ENCODE measurements around the gene TMEM260.
"Not testable (repeated sequence)": the region's sequence is repeated elsewhere in the genome, so short reads cannot be mapped to it uniquely, and the experiment has no call there.

TMEM260 gene

GRCh38 chr14:56647493-56647892 is 67.9 kb downstream of the TMEM260 start:
- Mint-ChIP-seq H3K9me3 (ENCODE audit: low read depth) (no peaks in the 10 kb centered on the region), H3K27ac (no peak overlapping the region), H3K4me1 (ENCODE audit: low read depth) (no peaks in the 10 kb centered on the region), H3K4me3 (no peak overlapping the region), H3K36me3 (peaks cover 13% of the 10 kb centered on the region), H3K27me3 (no peaks in the 10 kb centered on the region)

GRCh38 chr14:56648508-56649301 is 69.1 kb downstream of the TMEM260 start:
- Mint-ChIP-seq H3K4me1 (ENCODE audit: low read depth) (no peaks in the 10 kb centered on the region), H3K4me3 (no peak overlapping the region), H3K27ac (no peak overlapping the region), H3K27me3 (no peaks in the 10 kb centered on the region), H3K36me3 (peaks cover 13% of the 10 kb centered on the region), H3K9me3 (ENCODE audit: low read depth) (no peaks in the 10 kb centered on the region)

DNA sequence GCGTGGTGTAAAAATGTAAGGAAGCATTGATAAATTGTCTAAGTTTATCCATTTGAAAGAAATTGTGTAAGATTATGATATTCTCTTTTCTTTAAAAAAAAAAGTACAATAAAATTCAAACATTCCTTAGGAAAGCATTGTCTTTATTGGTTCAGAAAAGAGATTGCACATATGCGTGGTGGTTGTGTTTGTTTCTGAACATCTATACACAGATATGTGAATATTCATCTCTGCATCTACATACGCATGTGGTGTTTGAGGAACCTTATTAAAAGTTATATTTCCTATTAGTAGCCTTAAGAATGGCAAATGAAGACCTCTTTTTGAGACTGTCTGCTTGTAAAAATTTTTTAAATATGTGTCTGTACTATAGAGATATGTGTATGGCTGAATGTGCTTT is 69.8 kb downstream of the TMEM260 start:
- Mint-ChIP-seq H3K27ac (no peak overlapping the region), H3K9me3 (ENCODE audit: low read depth) (no peaks in the 10 kb centered on the region), H3K36me3 (peaks cover 13% of the 10 kb centered on the region), H3K4me1 (ENCODE audit: low read depth) (no peaks in the 10 kb centered on the region), H3K27me3 (no peaks in the 10 kb centered on the region), H3K4me3 (no peak overlapping the region)

DNA sequence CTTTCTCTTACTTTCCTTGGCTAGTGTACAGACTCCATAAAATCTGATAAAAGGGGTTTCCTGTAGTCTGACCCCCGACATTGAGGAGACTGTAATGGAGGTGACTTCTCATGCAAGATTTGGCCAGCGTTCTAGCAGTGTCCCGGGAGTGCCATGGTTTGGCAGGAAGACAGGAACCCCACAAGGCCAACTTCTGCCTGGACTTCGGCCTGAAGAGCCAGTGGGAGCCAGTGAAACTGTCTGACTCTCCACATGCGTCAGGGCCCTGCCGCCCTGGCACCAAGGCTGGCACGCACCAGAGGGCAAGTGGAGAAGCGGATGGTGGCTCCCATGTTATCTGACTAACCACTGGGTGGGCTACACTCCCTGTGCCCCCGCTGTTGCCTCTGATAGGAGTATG is 70.5 kb downstream of the TMEM260 start:
- no peak overlapping the region for H3K27ac Mint-ChIP-seq
- H3K27me3 Mint-ChIP-seq = no peaks in the 10 kb centered on the region
- no peaks in the 10 kb centered on the region for H3K9me3 Mint-ChIP-seq (ENCODE audit: low read depth)
- peaks cover 11% of the 10 kb centered on the region for H3K36me3 Mint-ChIP-seq
- H3K4me1 Mint-ChIP-seq (ENCODE audit: low read depth) = no peaks in the 10 kb centered on the region
- no peak overlapping the region for H3K4me3 Mint-ChIP-seq

DNA sequence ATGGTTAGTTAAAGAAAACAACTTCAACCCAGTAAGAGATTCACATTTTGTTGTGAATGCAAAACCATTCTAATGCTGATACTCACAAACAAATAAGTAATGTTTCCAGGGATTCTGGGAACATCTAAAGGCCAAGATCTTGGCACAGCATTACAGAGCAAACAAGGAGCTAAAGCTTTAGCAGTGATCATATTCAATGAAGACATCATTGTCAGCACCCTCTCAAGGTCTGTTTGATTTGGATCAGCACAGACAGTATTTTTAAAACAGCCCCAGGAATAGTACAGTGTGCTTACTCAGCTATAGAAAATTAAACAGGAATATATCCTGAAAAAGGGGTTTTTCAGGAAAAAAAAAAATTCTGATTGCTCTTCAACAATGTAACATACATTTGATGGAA is 71.4 kb downstream of the TMEM260 start:
- H3K27me3 Mint-ChIP-seq = no peaks in the 10 kb centered on the region
- no peak overlapping the region for H3K27ac Mint-ChIP-seq
- H3K36me3 Mint-ChIP-seq = peaks cover 11% of the 10 kb centered on the region
- H3K9me3 Mint-ChIP-seq (ENCODE audit: low read depth) = no peaks in the 10 kb centered on the region
- no peaks in the 10 kb centered on the region for H3K4me1 Mint-ChIP-seq (ENCODE audit: low read depth)
- H3K4me3 Mint-ChIP-seq = no peak overlapping the region

- no peak overlapping the region for H3K4me3 Mint-ChIP-seq
- no peaks in the 10 kb centered on the region for H3K9me3 Mint-ChIP-seq (ENCODE audit: low read depth)
- no peak overlapping the region for H3K27ac Mint-ChIP-seq
- no peaks in the 10 kb centered on the region for H3K27me3 Mint-ChIP-seq
- no peaks in the 10 kb centered on the region for H3K4me1 Mint-ChIP-seq (ENCODE audit: low read depth)
- H3K36me3 Mint-ChIP-seq = peaks cover 11% of the 10 kb centered on the region
These were observed 78.0 kb downstream of the TMEM260 start for GRCh38 chr14:56657604-56658003.

DNA sequence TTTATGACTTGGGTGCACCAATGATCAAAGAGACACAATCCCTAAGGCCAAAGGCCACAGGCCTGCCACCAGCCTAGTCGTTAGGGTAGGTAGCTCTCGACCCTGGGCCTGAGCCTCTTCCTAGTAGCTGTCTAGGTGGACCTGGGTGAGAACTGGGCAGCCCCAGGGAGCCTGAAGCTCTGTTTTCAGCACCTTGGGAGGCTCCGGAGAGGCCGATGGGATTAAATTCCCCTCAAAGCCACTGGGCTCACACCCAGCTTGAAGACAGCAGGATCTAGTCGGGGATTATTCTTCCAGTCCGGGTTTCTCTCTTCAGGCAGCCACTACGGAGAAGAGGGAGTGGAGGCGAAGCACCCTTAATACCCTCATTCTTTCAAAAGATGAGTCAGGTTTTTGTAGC is 79.8 kb downstream of the TMEM260 start:
- H3K4me3 Mint-ChIP-seq = no peak overlapping the region
- peaks cover 14% of the 10 kb centered on the region for H3K36me3 Mint-ChIP-seq
- no peaks in the 10 kb centered on the region for H3K9me3 Mint-ChIP-seq (ENCODE audit: low read depth)
- no peaks in the 10 kb centered on the region for H3K27me3 Mint-ChIP-seq
- no peak overlapping the region for H3K27ac Mint-ChIP-seq
- H3K4me1 Mint-ChIP-seq (ENCODE audit: low read depth) = no peaks in the 10 kb centered on the region

- no peak overlapping the region for H3K4me3 Mint-ChIP-seq
- no peaks in the 10 kb centered on the region for H3K9me3 Mint-ChIP-seq (ENCODE audit: low read depth)
- no peaks in the 10 kb centered on the region for H3K4me1 Mint-ChIP-seq (ENCODE audit: low read depth)
- H3K27ac Mint-ChIP-seq = no peak overlapping the region
- H3K36me3 Mint-ChIP-seq = peaks cover 16% of the 10 kb centered on the region
- H3K27me3 Mint-ChIP-seq = no peaks in the 10 kb centered on the region
These were observed 80.5 kb downstream of the TMEM260 start for GRCh38 chr14:56659964-56660551.

- Mint-ChIP-seq H3K9me3 (ENCODE audit: low read depth) (no peaks in the 10 kb centered on the region), H3K36me3 (peaks cover 18% of the 10 kb centered on the region), H3K4me1 (ENCODE audit: low read depth) (no peaks in the 10 kb centered on the region), H3K27ac (no peak overlapping the region), H3K27me3 (no peaks in the 10 kb centered on the region), H3K4me3 (no peak overlapping the region)
These were observed 81.2 kb downstream of the TMEM260 start for GRCh38 chr14:56660677-56661389.

- H3K36me3 Mint-ChIP-seq = peaks cover 18% of the 10 kb centered on the region
- H3K4me3 Mint-ChIP-seq = no peak overlapping the region
- no peak overlapping the region for H3K27ac Mint-ChIP-seq
- H3K4me1 Mint-ChIP-seq (ENCODE audit: low read depth) = no peaks in the 10 kb centered on the region
- peaks cover 4% of the 10 kb centered on the region for H3K9me3 Mint-ChIP-seq (ENCODE audit: low read depth)
- H3K27me3 Mint-ChIP-seq = peaks cover 2% of the 10 kb centered on the region
These were observed 81.9 kb downstream of the TMEM260 start for GRCh38 chr14:56661478-56661877.

GRCh38 chr14:56664811-56665421 is 85.3 kb downstream of the TMEM260 start:
- Mint-ChIP-seq H3K36me3 (peaks cover 25% of the 10 kb centered on the region), H3K27ac (no peak overlapping the region), H3K9me3 (ENCODE audit: low read depth) (peaks cover 9% of the 10 kb centered on the region), H3K27me3 (peaks cover 2% of the 10 kb centered on the region), H3K4me3 (no peak overlapping the region), H3K4me1 (ENCODE audit: low read depth) (no peaks in the 10 kb centered on the region)

DNA sequence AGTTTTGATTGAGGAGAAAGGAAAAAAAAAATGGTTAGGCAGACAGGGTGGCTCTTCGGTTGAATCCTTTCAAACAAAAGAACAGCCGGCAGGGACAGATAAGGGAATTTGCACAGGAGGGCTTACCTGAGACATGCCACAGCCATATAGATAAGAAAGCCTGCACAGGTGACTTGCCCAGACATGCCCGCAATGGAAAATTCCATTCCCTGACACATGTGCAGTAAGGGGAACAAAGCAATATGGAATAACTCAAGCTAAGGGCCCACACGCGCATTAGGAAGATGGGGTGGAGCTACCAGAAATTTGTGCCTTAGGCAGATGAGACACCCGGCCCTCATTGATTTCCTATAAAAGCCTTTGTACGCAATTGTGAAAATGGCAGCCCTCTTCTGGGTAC is 86.7 kb downstream of the TMEM260 start:
- H3K9me3 Mint-ChIP-seq (ENCODE audit: low read depth) = peaks cover 9% of the 10 kb centered on the region
- H3K36me3 Mint-ChIP-seq = peaks cover 22% of the 10 kb centered on the region
- no peaks in the 10 kb centered on the region for H3K4me1 Mint-ChIP-seq (ENCODE audit: low read depth)
- H3K27ac Mint-ChIP-seq = no peak overlapping the region
- H3K4me3 Mint-ChIP-seq = no peak overlapping the region
- H3K27me3 Mint-ChIP-seq = peaks cover 2% of the 10 kb centered on the region

- H3K27ac Mint-ChIP-seq = no peak overlapping the region
- peaks cover 20% of the 10 kb centered on the region for H3K36me3 Mint-ChIP-seq
- H3K27me3 Mint-ChIP-seq = peaks cover 2% of the 10 kb centered on the region
- no peak overlapping the region for H3K4me3 Mint-ChIP-seq
- H3K9me3 Mint-ChIP-seq (ENCODE audit: low read depth) = peaks cover 9% of the 10 kb centered on the region
- H3K4me1 Mint-ChIP-seq (ENCODE audit: low read depth) = no peaks in the 10 kb centered on the region
These were observed 87.1 kb downstream of the TMEM260 start for GRCh38 chr14:56666716-56667115.

DNA sequence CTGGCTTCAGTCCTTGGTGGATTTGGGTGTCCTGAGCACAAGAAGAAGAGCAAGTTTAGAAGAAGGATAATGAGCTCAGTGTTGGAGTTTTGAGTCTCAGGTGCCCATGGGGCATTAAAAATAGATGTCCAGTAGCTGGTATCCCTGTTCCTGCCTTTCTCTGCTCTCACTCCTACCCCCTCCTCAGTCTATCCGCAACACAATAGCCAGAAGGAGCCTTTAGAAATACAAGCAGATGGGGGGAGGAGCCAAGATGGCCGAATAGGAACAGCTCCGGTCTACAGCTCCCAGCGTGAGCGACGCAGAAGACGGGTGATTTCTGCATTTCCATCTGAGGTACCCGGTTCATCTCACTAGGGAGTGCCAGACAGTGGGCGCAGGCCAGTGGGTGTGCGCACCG is 87.7 kb downstream of the TMEM260 start:
- not testable (repeated sequence) for H3K4me3 Mint-ChIP-seq

GRCh38 chr14:56676042-56676441 is 96.4 kb downstream of the TMEM260 start:
- H3K36me3 Mint-ChIP-seq = peaks cover under 1% of the 10 kb centered on the region
- H3K9me3 Mint-ChIP-seq (ENCODE audit: low read depth) = peaks cover 2% of the 10 kb centered on the region
- H3K27ac Mint-ChIP-seq = no peak overlapping the region
- no peaks in the 10 kb centered on the region for H3K4me1 Mint-ChIP-seq (ENCODE audit: low read depth)
- peaks cover 1% of the 10 kb centered on the region for H3K27me3 Mint-ChIP-seq
- H3K4me3 Mint-ChIP-seq = no peak overlapping the region

More for the DNA sequence above, 87.7 kb downstream of the TMEM260 start:
- not testable (repeated sequence) for H3K4me1 Mint-ChIP-seq (ENCODE audit: low read depth); H3K27ac Mint-ChIP-seq; H3K27me3 Mint-ChIP-seq; H3K9me3 Mint-ChIP-seq (ENCODE audit: low read depth)
- peaks cover 16% of the 10 kb centered on the region for H3K36me3 Mint-ChIP-seq

Data from activated naive CD8-positive, alpha-beta T cell (primary cell).